Left renal pelvis (tissue), 4 donors: ENCODE measurements around the gene RAD9B. TPM values are rescaled to one million over a fixed set of nuclear protein-coding genes. Genes with fewer than 3 reads are reported as not detected.
A peak's percentile ranks its signal among the peaks of the same experiment; 100 is the strongest.
"Not testable (repeated sequence)": the region's sequence is repeated elsewhere in the genome, so short reads cannot be mapped to it uniquely, and the experiment has no call there.

Experiments
- DNase-seq, 4 donors: peaks; one replicate each; pipeline ENCODE4 v3.0.0-alpha.2; 2013; ENCODE audit warnings: low read depth in 4 of 4, low spot score in 3 of 4
- polyA plus RNA-seq, 4 donors: library from polyadenylated mRNA; unstranded; fragments of 120-200 nt; gene quantifications; one replicate each; pipeline ENCODE4 v1.2.1, GENCODE V29; 2013; ENCODE audit not compliant: insufficient read length in 4 of 4

Gene RAD9B
- polyA plus RNA-seq, 4 donors, result 1.1 to 1.5 (median 1.3) TPM

- not testable (repeated sequence) for DNase-seq
These were observed 19.0 kb downstream of the RAD9B start for GRCh38 chr12:110520876-110521712.

- no peak for DNase-seq
These were observed 26.2 kb downstream of the RAD9B start for GRCh38 chr12:110528277-110528839.

- no peak for DNase-seq
These were observed 28.4 kb downstream of the RAD9B start for GRCh38 chr12:110530511-110530910.

GRCh38 chr12:110531741-110532333 lies 29.7 kb downstream of the RAD9B start:
- DNase-seq, result no peak

- DNase-seq, result no peak
These were observed 30.5 kb downstream of the RAD9B start for GRCh38 chr12:110532644-110533043.

- DNase-seq, result no peak
These were observed 31.5 kb downstream of the RAD9B start for GRCh38 chr12:110533607-110534006.

- DNase-seq, result no peak
These were observed 32.7 kb downstream of the RAD9B start for GRCh38 chr12:110534811-110535210.

GRCh38 chr12:110536834-110537604 lies 34.9 kb downstream of the RAD9B start:
- no peak for DNase-seq

- DNase-seq, result no peak
These were observed 35.7 kb downstream of the RAD9B start for GRCh38 chr12:110537605-110538409.

GRCh38 chr12:110538869-110539622 lies 36.9 kb downstream of the RAD9B start:
- no peak for DNase-seq

GRCh38 chr12:110540048-110540447 lies 37.9 kb downstream of the RAD9B start:
- no peak for DNase-seq

- DNase-seq, result peak; percentile 31 to 58 (median 50)
These were observed 41.3 kb downstream of the RAD9B start for GRCh38 chr12:110543252-110543959.

GRCh38 chr12:110543965-110544364 lies 41.8 kb downstream of the RAD9B start:
- no peak for DNase-seq

- DNase-seq, result not testable (repeated sequence)
These were observed 43.1 kb downstream of the RAD9B start for GRCh38 chr12:110545259-110545658.

GRCh38 chr12:110545812-110546211 lies 43.7 kb downstream of the RAD9B start:
- DNase-seq, result no peak

GRCh38 chr12:110546339-110546738 lies 44.2 kb downstream of the RAD9B start:
- DNase-seq, result no peak

GRCh38 chr12:110547090-110547489 lies 45.0 kb downstream of the RAD9B start:
- DNase-seq, result no peak

- DNase-seq, result no peak
These were observed 46.5 kb downstream of the RAD9B start for GRCh38 chr12:110548678-110549077.

GRCh38 chr12:110549716-110550115 lies 47.6 kb downstream of the RAD9B start:
- no peak for DNase-seq
